Body of pancreas (tissue), 4 donors: ENCODE results near the gene DNTT. TPM values are rescaled to one million over a fixed set of nuclear protein-coding genes. Genes with fewer than 3 reads are reported as not detected.

Experiments used
- ATAC-seq: fragments of 150-250 bp; one replicate; pipeline ENCODE4 v1.9.1; 2016
- DNase-seq, 4 donors: peaks; one replicate each; pipeline ENCODE4 v3.0.0-alpha.2; 2019
- H3K27ac ChIP-seq, 4 donors: fragments of 200-600 bp; sonication (generic); 1 replicate in 3 of 4; 2 replicates in 1 of 4; pipeline versions ENCODE4 v1.5.1 to v1.6.1; 2016 to 2019; ENCODE audit warnings: mild to moderate bottlenecking in 1 of 4, mixed read lengths in 1 of 4, moderate library complexity in 1 of 4
- H3K27me3 ChIP-seq, 2 donors: fragments of 200-600 bp; sonication (generic); one replicate each; pipeline ENCODE4 v1.6.0; 2016; ENCODE audit warnings: mild to moderate bottlenecking in 1 of 2
- H3K36me3 ChIP-seq, 2 donors: fragments of 200-600 bp; sonication (generic); replicated peaks in 1 of 2; 2 replicates each; pipeline ENCODE4 v1.5.1; 2016; ENCODE audit warnings: low read depth in 2 of 2; ENCODE audit not compliant: insufficient read depth in 1 of 2
- H3K4me1 ChIP-seq: fragments of 200-600 bp; sonication (generic); one replicate; pipeline ENCODE4 v1.6.0; 2016
- H3K4me3 ChIP-seq, 2 donors: fragments of 200-600 bp; sonication (generic); 1 replicate in 1 of 2; 2 replicates in 1 of 2; pipeline ENCODE4 v1.5.1; 2016 to 2019
- H3K9me3 ChIP-seq, 3 donors: fragments of 200-600 bp; sonication (generic); 1 replicate in 2 of 3; 2 replicates in 1 of 3; pipeline ENCODE4 v1.5.1; 2016
- POLR2A ChIP-seq, 3 donors: fragments of 450-650 bp; IDR thresholded peaks; one replicate each; pipeline ENCODE4 v1.6.1; 2016; ENCODE audit warnings: antibody characterized with exemption in 3 of 3, mild to moderate bottlenecking in 2 of 3
- WGBS, 2 donors: methylation state at CpG; one replicate each; pipeline ENCODE4 v1.1.5; 2017; 5-methylcytosine and 5-hydroxymethylcytosine counted together
- intact Hi-C: fragments of 100-400 bp; cut with DNase I; formaldehyde crosslinking; loops from one replicate; pipeline ENCODE4 v1.15.1; 2023
- total RNA-seq, 2 donors: library from RNA; depleted of rRNA; stranded (reverse); fragments of >200 nt; gene quantifications; one replicate each; pipeline ENCODE4 v1.1.0, GENCODE V29; 2016
- TF ChIP-seq, protein P1 (sequence below), 7 experiments: fragments of 450-650 bp in 4 of 7; fragments of 200-600 bp in 3 of 7; sonication (generic) in 3 of 7; IDR thresholded peaks; one replicate each; pipeline ENCODE4 v1.5.1; 2016 to 2019; ENCODE audit warnings: antibody characterized with exemption in 7 of 7

DNTT gene
- total RNA-seq, 2 donors from 2014 or later: not detected

DNA sequence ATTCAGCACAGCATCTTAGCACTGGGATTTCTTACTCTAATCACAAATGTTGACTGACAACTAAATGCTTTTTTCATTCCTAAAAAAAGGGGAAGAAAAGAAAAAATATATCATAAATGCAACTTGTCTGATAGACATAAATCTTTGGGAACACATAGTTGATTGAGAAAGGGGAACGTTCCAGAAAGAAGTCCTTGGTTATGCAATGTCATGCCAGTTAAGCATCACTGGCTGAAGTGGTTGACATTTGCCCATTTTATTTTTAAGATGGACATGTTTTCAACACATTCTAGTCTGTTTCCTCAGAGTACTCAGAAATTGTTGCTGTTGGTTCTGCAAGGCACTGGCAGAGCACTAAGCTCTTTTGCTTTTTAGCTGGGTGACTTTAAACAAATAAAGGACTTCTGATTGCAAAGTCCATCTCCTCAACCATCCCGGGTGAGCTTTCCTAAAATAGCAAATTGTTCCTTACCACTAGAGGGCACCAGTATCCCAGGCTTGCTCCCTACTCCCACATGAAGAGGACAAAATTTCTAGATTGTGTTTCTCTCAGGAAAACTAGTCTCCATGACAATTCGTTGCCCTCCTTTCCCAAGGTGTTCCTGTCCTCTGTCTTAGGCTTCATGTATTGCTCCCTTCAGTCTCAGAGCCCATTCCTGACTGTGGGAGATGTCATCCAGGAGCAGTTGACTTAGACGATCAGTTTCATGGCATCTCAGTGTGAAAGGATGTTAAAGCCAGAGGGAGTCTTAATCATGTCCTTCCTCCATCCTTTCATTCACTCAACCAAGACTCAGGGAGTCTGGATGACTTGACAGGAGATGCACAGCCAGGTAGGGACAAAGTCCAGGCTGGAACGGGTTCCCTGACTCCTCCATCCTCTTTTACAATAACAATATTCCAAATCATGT is 30.6 kb downstream of the DNTT start:
- intact Hi-C loops: no loop called here
- DNase-seq: peak; percentile 28 to 35 (median 29)
- Histone ChIP-seq H3K27me3 (no peaks in the 10 kb centered on the region), H3K36me3 (no peaks in the 10 kb centered on the region), H3K4me1 (peaks cover 6% of the 10 kb centered on the region), H3K4me3 (no peak overlapping the region), H3K9me3 (no peaks in the 10 kb centered on the region), H3K27ac (no peak overlapping the region)
- 25 to 26% methylated on average over 5 of the region's 5 CpGs for WGBS, 2 donors
- TF ChIP-seq, protein P1, sequence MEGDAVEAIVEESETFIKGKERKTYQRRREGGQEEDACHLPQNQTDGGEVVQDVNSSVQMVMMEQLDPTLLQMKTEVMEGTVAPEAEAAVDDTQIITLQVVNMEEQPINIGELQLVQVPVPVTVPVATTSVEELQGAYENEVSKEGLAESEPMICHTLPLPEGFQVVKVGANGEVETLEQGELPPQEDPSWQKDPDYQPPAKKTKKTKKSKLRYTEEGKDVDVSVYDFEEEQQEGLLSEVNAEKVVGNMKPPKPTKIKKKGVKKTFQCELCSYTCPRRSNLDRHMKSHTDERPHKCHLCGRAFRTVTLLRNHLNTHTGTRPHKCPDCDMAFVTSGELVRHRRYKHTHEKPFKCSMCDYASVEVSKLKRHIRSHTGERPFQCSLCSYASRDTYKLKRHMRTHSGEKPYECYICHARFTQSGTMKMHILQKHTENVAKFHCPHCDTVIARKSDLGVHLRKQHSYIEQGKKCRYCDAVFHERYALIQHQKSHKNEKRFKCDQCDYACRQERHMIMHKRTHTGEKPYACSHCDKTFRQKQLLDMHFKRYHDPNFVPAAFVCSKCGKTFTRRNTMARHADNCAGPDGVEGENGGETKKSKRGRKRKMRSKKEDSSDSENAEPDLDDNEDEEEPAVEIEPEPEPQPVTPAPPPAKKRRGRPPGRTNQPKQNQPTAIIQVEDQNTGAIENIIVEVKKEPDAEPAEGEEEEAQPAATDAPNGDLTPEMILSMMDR (IDR thresholded peaks at IDR 0.05): peak; percentile 54 to 79 (median 67)
- TF ChIP-seq POLR2A (IDR thresholded peaks at IDR 0.05): no peak
- peak; percentile 78 for ATAC-seq

DNA sequence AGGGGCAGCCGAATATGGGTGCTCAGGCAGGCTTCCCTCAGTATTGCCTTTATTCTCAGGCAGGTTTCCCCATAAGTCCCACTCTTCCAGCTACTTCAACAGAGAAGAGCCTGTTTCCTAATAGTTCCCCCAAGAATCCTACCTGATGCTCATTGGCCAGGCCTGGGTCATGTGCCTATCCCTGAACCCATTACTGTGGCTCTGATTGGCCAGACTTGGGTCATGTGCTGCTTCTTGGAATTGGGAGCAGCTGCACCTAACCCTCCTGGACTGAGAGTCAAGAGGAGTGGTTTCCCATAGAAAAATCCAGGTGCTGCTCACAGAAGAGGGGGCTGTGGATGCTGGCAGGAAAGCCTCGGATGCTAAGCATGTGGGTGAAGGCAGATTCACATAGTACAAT is 32.9 kb downstream of the DNTT start:
- Histone ChIP-seq H3K4me3 (no peak overlapping the region), H3K27ac (no peak overlapping the region), H3K4me1 (peaks cover 14% of the 10 kb centered on the region), H3K9me3 (no peaks in the 10 kb centered on the region), H3K27me3 (no peaks in the 10 kb centered on the region), H3K36me3 (no peaks in the 10 kb centered on the region)
- TF ChIP-seq, protein P1 (IDR thresholded peaks at IDR 0.05): no peak
- TF ChIP-seq POLR2A (IDR thresholded peaks at IDR 0.05): no peak
- intact Hi-C loops: no loop called here
- ATAC-seq (no peak), DNase-seq (no peak)
- WGBS, 2 donors: 81 to 96% methylated on average over 2 of the region's 2 CpGs

DNA sequence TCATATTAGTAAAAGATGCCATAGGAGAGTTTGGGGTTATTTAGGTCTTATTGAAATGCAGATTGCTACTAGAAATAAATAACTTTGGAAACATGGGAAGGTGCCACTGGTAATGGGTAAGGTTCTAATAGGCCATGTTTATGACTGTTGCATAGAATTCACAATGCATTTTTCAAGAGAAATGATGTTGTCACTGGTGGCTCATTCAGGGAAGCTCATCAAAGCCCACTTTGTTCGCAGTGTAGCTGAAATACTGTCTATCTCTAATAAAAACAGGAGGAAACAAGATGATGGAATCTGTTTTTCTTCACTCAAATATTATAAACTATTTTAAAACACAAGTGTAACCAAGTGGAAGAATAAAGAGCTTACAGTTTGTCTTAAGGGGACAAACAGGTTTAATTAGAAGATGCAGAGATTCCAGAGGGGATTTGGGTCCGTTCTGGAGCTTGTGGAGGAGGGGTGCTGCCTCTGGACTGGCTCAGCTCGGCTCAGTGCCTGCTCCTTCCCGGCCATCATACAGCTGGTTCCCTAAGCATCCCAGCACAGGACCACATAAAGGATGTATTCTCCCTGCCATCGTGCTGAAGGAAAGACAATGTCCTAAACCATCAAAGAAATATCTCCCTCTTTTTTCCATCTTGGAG is 34.2 kb downstream of the DNTT start:
- Histone ChIP-seq H3K4me1 (peaks cover 14% of the 10 kb centered on the region), H3K4me3 (no peak overlapping the region), H3K36me3 (no peaks in the 10 kb centered on the region), H3K9me3 (no peaks in the 10 kb centered on the region), H3K27ac (no peak overlapping the region), H3K27me3 (no peaks in the 10 kb centered on the region)
- WGBS, 2 donors: 61 to 64% methylated on average over 5 of the region's 5 CpGs
- ATAC-seq (no peak), DNase-seq (no peak)
- no peak for TF ChIP-seq POLR2A (IDR thresholded peaks at IDR 0.05)
- TF ChIP-seq, protein P1 (IDR thresholded peaks at IDR 0.05): no peak
- intact Hi-C loops: no loop called here

- DNase-seq: no peak
- Histone ChIP-seq H3K27ac (no peak overlapping the region), H3K9me3 (no peaks in the 10 kb centered on the region), H3K4me3 (no peak overlapping the region), H3K36me3 (no peaks in the 10 kb centered on the region), H3K4me1 (peaks cover 14% of the 10 kb centered on the region), H3K27me3 (no peaks in the 10 kb centered on the region)
- WGBS, 2 donors: 96 to 97% methylated on average over 4 of the region's 4 CpGs
- no peak for ATAC-seq
- intact Hi-C loops: no loop called here
- TF ChIP-seq, protein P1 (IDR thresholded peaks at IDR 0.05): no peak
- no peak for TF ChIP-seq POLR2A (IDR thresholded peaks at IDR 0.05)
Measured at GRCh38 chr10:96339383-96339782, 35.1 kb downstream of the DNTT start.
